Fibroblast of mammary gland (primary cell): ENCODE measurements around the gene FGF2.
"Not testable (repeated sequence)": the region's sequence is repeated elsewhere in the genome, so short reads cannot be mapped to it uniquely, and the experiment has no call there.

Source experiments
- DNase-seq: peaks from one replicate; pipeline ENCODE4 v3.0.0-alpha.2; 2010; ENCODE audit warnings: low read depth
- H3K4me3 ChIP-seq: 2 replicates; pipeline ENCODE4 v1.5.1; 2011; ENCODE audit warnings: low read depth, mild to moderate bottlenecking, low read length, moderate library complexity; ENCODE audit not compliant: control insufficient read depth
- CTCF ChIP-seq: conservative IDR thresholded peaks from 2 replicates; pipeline ENCODE4 v1.5.1; 2011; ENCODE audit warnings: low read depth, low read length, inconsistent platforms; ENCODE audit not compliant: control insufficient read depth, insufficient read depth

FGF2 gene

DNA sequence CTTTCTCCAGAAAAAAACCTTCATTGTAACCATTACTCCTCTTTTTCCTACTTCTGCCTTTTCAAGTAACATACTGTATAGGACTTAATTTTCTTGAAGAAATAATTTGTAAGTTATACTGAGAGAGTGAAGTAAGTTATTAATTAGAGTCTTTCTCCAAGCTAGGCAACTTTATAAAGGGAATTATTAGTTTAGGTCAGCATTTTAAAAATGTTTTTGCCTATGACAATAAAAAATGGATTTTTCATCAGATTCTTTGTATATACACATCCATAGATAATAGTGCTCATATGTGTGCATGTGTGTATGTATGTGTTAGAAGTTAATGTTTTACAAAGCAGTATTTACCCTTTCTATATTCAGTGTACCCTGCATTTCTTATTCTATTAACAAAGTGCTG is 106.1 kb downstream of the FGF2 start:
- DNase-seq: no peak
- TF ChIP-seq CTCF: no peak
- H3K4me3 ChIP-seq: no peak overlapping the region

DNA sequence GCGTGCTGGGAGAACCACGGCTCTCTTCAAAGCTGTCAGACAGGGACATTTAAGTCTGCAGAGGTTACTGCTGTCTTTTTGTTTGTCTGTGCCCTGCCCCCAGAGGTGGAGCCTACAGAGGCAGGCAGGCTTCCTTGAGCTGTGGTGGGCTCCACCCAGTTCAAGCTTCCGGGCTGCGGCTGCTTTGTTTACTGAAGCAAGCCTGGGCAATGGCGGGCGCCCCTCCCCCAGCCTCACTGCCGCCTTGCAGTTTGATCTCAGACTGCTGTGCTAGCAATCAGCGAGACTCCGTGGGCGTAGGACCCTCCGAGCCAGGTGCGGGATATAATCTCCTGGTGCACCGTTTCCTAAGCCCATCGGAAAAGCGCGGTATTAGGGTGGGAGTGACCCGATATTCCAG is 118.5 kb downstream of the FGF2 start:
- not testable (repeated sequence) for DNase-seq, H3K4me3 ChIP-seq

- DNase-seq: no peak
- no peak for TF ChIP-seq CTCF
- H3K4me3 ChIP-seq: no peak overlapping the region
Observed at GRCh38 chr4:122946142-122946541, 119.5 kb downstream of the FGF2 start.
